Measurements from ENCODE around the gene VPS37C.

- TF ChIP-seq CTCF (IDR thresholded peaks at IDR 0.05) = no peak
- TF ChIP-seq POLR2A (IDR thresholded peaks at IDR 0.05) = no peak
Observed at GRCh38 chr11:61198361-61198760, 37.1 kb upstream of the VPS37C start.
